HG03558 (cell line): ENCODE results near the gene TMEM219.
"Not testable (repeated sequence)": the region's sequence is repeated elsewhere in the genome, so short reads cannot be mapped to it uniquely, and the experiment has no call there.

ENCODE experiments used
- ATAC-seq: cut with Tn5 transposase; IDR thresholded peaks from one replicate; pipeline ENCODE4 v1.9.1; 2021; ENCODE audit warnings: moderate number of reproducible peaks; ENCODE audit not compliant: unreplicated experiment; ENCODE audit errors: extremely low read depth

Gene TMEM219

GRCh38 chr16:30009085-30009862 lies 47.4 kb downstream of the TMEM219 start:
- ATAC-seq: no peak

DNA sequence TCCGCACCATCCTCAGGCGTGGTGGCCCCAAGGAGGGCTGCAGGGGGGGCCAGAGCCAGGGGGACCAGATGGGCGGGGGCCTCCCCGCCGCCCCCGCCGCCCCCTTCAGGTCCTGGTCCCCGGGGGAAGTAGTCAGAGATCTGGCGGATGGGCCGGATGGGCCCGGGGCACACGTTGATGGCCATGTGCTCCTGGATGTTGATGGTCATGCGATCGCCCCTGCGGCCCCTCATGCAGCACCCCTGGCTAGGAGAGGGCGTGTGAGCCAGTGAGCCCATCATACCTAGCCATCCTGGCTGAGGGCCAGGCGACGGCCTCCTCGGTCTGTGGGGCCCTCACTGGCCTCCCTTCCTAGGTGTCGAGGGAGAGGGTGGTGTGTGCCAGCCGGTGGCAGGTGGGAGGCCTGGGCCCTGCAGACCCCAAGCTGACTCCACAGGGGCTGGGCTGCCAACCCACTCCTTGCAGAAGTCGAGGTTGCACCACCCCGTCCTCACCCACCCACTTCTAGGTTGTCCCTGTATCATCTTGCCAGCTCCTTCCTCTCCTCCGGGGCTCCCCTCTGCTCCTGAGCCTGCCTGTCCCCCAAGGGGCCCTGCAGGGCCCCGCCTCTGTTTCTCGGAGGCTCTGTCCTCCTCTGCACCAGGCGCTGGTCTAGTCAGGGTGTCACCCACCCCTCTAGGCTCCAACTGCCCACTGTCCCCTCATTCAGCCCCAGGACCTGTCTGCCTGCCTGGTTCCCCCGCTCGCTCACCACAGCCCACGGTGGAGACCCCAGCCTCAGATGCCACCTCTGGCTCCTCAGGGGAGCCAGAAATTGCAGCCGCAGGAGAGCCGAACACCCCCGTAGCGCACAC lies 48.3 kb downstream of the TMEM219 start:
- no peak for ATAC-seq

DNA sequence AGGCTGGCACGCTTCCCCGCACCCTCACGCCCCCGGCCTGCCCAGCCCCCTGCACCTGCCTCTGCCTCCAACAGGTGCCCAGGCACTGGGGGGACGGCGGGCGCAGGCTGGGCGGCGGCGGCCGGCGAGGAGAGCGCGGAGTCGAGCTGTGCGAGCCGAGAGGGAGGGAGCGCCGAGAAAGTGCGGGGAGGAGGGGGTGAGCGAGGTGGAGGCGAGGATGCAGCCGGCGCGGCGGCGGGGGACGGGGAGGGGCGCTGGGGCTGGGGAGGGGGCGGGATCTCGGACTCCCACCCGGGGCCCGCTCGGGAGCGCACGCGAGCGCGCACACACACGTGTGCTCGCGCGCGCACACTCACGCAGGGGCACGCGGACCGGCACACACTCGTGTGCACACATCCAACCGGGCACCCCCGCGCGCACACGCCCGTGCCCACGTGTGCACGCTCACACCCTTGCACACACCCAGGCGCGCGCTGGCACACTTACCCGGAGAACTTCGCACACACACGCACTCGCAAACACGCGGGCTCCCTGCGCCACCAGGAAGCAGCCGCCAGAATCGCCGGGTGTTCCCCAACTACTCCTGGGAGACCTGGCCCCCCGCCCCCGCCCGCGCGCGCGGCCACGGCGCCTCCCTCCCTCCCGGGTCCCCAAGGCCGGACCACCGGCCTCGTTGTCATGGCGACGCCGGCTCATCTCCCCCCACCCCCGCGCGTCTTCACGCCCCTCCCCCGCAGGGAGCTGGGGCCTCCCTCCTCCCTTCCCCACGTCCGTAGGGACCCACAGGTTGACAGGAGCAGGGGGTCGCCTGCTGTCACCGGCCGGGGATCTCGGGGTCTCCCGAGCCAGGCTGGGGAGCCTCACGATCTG lies 49.2 kb downstream of the TMEM219 start, which contains the start of gene DOC2A:
TSS of gene DOC2A (minus strand) at position 184 of the 870 bp plus-strand sequence. CDS start 805 bp downstream, outside the sequence.
- no peak for ATAC-seq

DNA sequence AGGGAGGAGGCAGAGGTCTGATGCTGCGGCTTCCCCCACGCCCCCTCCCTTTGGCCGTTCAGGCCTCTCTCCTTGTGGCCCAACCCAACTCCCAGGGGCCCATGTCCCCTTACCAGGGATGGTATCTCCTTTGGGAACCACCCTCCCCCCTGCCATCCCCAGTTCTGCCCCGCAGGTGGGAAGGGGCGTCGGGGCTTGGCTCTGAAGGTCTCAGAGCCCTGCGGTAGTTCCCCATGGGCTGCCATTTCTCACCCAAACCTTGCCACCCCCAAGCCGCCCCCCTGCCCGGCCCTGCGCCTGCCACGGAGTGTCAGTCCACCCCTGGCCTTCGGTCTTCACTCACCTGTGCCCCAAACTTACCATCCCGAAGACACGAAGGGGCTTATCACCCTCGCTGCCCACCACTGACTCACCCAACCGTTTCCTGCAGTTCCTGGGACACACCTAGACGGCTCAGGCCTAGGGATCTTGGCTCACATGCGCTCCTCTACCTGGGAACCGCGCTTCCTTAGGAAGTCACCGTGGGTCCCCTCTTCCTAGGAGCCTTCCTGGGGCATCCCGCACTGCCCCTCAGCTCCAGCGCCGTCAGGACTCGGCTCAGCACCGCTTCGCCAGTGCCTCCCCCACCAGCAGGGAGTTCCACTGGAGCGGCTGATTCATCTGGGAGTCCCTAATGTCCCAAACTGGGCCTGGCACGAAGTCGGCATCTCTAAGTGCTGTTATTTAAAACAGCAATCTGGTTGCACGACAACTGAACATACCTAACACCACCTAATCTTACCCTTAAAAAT lies 50.0 kb downstream of the TMEM219 start:
- no peak for ATAC-seq

GRCh38 chr16:30012598-30012997 lies 50.7 kb downstream of the TMEM219 start:
- ATAC-seq: not testable (repeated sequence)

GRCh38 chr16:30015450-30015849 lies 53.6 kb downstream of the TMEM219 start:
- not testable (repeated sequence) for ATAC-seq

- no peak for ATAC-seq
Observed at GRCh38 chr16:30016555-30017276, 54.8 kb downstream of the TMEM219 start.

- no peak for ATAC-seq
Observed at GRCh38 chr16:30017277-30017656, 55.4 kb downstream of the TMEM219 start.

DNA sequence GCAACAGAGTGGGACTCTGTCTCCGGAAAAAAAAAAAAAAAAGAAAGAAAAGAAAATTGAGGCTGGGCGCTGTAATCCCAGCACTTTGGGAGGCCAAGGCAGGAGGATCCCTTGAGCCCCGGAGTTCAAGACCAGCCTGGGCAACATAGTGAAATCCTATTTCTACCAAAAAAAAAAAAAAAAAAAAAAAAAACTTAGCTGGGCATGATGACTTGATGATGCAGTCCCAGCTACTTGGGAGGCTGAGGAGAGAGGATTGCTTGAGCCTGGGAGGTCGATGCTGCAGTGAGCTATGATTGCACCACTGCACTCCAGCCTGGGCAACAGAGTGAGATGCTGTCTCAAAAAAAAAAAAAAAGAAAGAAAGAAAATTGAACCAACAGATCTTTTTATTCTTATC lies 56.1 kb downstream of the TMEM219 start:
- ATAC-seq: not testable (repeated sequence)

- no peak for ATAC-seq
Observed at GRCh38 chr16:30018731-30019158, 56.9 kb downstream of the TMEM219 start.
